ENCODE measurements around the gene GPR17.

The GPR17 gene

GRCh38 chr2:127631541-127631996 is 14.4 kb upstream of the GPR17 start:
- H3K4me1 ChIP-seq: no peaks in the 10 kb centered on the region; the same call in 1 of the 2 replicates
- H3K27me3 ChIP-seq: no peaks in the 10 kb centered on the region
- H3K4me3 ChIP-seq (ENCODE audit: low read depth, low read length): no peak overlapping the region
- DNase-seq: no peak
- TF ChIP-seq, protein P1, sequence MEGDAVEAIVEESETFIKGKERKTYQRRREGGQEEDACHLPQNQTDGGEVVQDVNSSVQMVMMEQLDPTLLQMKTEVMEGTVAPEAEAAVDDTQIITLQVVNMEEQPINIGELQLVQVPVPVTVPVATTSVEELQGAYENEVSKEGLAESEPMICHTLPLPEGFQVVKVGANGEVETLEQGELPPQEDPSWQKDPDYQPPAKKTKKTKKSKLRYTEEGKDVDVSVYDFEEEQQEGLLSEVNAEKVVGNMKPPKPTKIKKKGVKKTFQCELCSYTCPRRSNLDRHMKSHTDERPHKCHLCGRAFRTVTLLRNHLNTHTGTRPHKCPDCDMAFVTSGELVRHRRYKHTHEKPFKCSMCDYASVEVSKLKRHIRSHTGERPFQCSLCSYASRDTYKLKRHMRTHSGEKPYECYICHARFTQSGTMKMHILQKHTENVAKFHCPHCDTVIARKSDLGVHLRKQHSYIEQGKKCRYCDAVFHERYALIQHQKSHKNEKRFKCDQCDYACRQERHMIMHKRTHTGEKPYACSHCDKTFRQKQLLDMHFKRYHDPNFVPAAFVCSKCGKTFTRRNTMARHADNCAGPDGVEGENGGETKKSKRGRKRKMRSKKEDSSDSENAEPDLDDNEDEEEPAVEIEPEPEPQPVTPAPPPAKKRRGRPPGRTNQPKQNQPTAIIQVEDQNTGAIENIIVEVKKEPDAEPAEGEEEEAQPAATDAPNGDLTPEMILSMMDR (IDR thresholded peaks at IDR 0.05; ENCODE audit: low read depth, low read length): no peak
- no peaks in the 10 kb centered on the region for H3K36me3 ChIP-seq
- H3K9me3 ChIP-seq: no peaks in the 10 kb centered on the region

GRCh38 chr2:127631997-127632581 is 13.9 kb upstream of the GPR17 start:
- Histone ChIP-seq H3K27me3 (no peaks in the 10 kb centered on the region), H3K36me3 (no peaks in the 10 kb centered on the region), H3K4me1 (no peaks in the 10 kb centered on the region; the same call in 1 of the 2 replicates), H3K9me3 (no peaks in the 10 kb centered on the region), H3K4me3 (ENCODE audit: low read depth, low read length) (no peak overlapping the region)
- DNase-seq: no peak
- TF ChIP-seq, protein P1 (IDR thresholded peaks at IDR 0.05; ENCODE audit: low read depth, low read length): no peak

- no peak overlapping the region for H3K4me3 ChIP-seq (ENCODE audit: low read depth, low read length)
- TF ChIP-seq, protein P1 (IDR thresholded peaks at IDR 0.05; ENCODE audit: low read depth, low read length): no peak
- no peaks in the 10 kb centered on the region; the same call in 1 of the 2 replicates for H3K4me1 ChIP-seq
- no peaks in the 10 kb centered on the region for H3K27me3 ChIP-seq
- no peaks in the 10 kb centered on the region for H3K9me3 ChIP-seq
- DNase-seq: no peak
- no peaks in the 10 kb centered on the region for H3K36me3 ChIP-seq
Observed at GRCh38 chr2:127632592-127633489, 13.1 kb upstream of the GPR17 start.

DNA sequence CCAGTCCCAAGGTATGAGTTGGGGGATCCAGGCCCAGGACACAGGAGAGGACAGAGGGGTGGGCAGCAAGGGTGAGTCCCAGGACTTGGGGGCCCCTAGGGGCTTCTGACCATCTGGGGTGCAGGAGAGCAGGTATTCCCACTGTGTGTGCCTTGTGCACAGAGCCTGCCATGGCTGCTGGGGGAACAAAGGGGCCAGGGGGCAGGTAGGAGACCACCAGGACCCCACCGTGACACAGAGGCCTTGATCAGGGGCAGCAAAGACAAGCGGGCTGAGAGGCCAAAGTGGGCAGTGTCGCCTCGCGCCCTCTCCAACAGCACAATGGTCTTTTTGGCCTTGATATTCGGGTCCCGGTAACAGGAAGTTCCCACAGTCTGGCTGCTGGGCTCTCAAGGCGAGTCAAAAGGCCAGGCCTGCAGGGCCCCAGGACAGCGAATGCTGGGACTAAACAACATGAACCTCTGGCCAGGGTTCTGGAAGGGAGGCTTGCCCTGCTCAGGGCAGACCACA is 12.3 kb upstream of the GPR17 start:
- TF ChIP-seq, protein P1 (IDR thresholded peaks at IDR 0.05; ENCODE audit: low read depth, low read length): no peak
- no peaks in the 10 kb centered on the region for H3K9me3 ChIP-seq
- H3K36me3 ChIP-seq: no peaks in the 10 kb centered on the region
- no peaks in the 10 kb centered on the region; the same call in 1 of the 2 replicates for H3K4me1 ChIP-seq
- no peak overlapping the region for H3K4me3 ChIP-seq (ENCODE audit: low read depth, low read length)
- no peak for DNase-seq
- H3K27me3 ChIP-seq: no peaks in the 10 kb centered on the region

- peak; percentile 70 for DNase-seq
- TF ChIP-seq, protein P1 (IDR thresholded peaks at IDR 0.05; ENCODE audit: low read depth, low read length): no peak
- Histone ChIP-seq H3K36me3 (no peaks in the 10 kb centered on the region), H3K9me3 (no peaks in the 10 kb centered on the region), H3K27me3 (no peaks in the 10 kb centered on the region), H3K4me3 (ENCODE audit: low read depth, low read length) (no peak overlapping the region), H3K4me1 (no peaks in the 10 kb centered on the region; the same call in 1 of the 2 replicates)
Observed at GRCh38 chr2:127634066-127634617, 11.8 kb upstream of the GPR17 start.

Measured in BE2C (cell line).